OCI-LY7 (cell line): Measurements from ENCODE around the gene MED31.

Experiments
- CTCF ChIP-seq: fragments of 200-600 bp; sonication (generic); conservative IDR thresholded peaks from 2 replicates; pipeline ENCODE4 v1.5.1; 2014; ENCODE audit warnings: mild to moderate bottlenecking, antibody characterized with exemption, low read length, moderate library complexity, mixed read lengths
- EZH2phosphoT487 ChIP-seq: fragments of 200-600 bp; sonication (generic); IDR thresholded peaks from 2 replicates; pipeline ENCODE4 v1.6.1; 2018; ENCODE audit warnings: low read depth, borderline replicate concordance, mild to moderate bottlenecking, mixed run types, antibody characterized with exemption, low read length, moderate library complexity, mixed read lengths

GRCh38 chr17:6695051-6695450 is 43.6 kb upstream of the MED31 start:
- no peak for TF ChIP-seq CTCF
- no peak for TF ChIP-seq EZH2phosphoT487
